NB4 (cell line): ENCODE measurements around the gene NOP53.

Source experiments
- CTCF ChIP-seq: IDR thresholded peaks from one replicate; pipeline ENCODE4 v1.5.1; 2012; ENCODE audit warnings: low read depth, low read length
- POLR2A ChIP-seq: IDR thresholded peaks from 2 replicates; pipeline ENCODE4 v1.6.1; 2011; ENCODE audit warnings: mild to moderate bottlenecking; ENCODE audit not compliant: insufficient read length; ENCODE audit errors: extremely low read depth

GRCh38 chr19:47778049-47778953 is 33.0 kb downstream of the NOP53 start, which contains the start of gene SELENOW:
- TF ChIP-seq POLR2A (peak; percentile 90), CTCF (no peak)
